Naive thymus-derived CD4-positive, alpha-beta T cell (primary cell): ENCODE data around the gene ICAM2. TPM values are rescaled to one million over a fixed set of nuclear protein-coding genes. Genes with fewer than 3 reads are reported as not detected.

Experiments
- ATAC-seq: fragments of 150-1000 bp; cut with Tn5 transposase; 2 replicates; pipeline ENCODE4 v1.10.0; 2021; ENCODE audit warnings: mild to moderate bottlenecking, moderate library complexity
- CTCF ChIA-PET: fragments of 350-600 bp; sonication (Branson Sonifier 250); formaldehyde crosslinking; loops from one replicate; lab custom pipeline; 2021; ENCODE audit warnings: antibody characterized with exemption; lab: Charles Lee
- POLR2A ChIA-PET: fragments of 350-600 bp; sonication (Branson Sonifier 250); formaldehyde crosslinking; loops from one replicate; lab custom pipeline; 2021; ENCODE audit warnings: antibody characterized with exemption, inconsistent platforms; lab: Charles Lee
- DNase-seq, 9 donors: peaks; one replicate each; pipeline versions ENCODE4 v3.0.0 to v3.0.0-alpha.2; 2020 to 2022; ENCODE audit warnings: mixed read lengths in 1 of 9
- H3K27ac ChIP-seq: one replicate; pipeline ENCODE4 v1.7.0; 2013; ENCODE audit warnings: mild to moderate bottlenecking, low read depth, low read length, moderate library complexity
- H3K27me3 ChIP-seq, 2 donors: one replicate each; pipeline ENCODE4 v1.7.0; 2013; ENCODE audit warnings: low read length in 2 of 2, mild to moderate bottlenecking in 2 of 2, moderate library complexity in 2 of 2; ENCODE audit not compliant: control insufficient read depth in 2 of 2, insufficient read depth in 2 of 2
- H3K36me3 ChIP-seq, 3 experiments: 1 replicate in 2 of 3; 2 replicates in 1 of 3; pipeline ENCODE4 v1.7.0; 2013; ENCODE audit warnings: low read length in 3 of 3, mild to moderate bottlenecking in 3 of 3, moderate library complexity in 1 of 3; ENCODE audit not compliant: insufficient read depth in 3 of 3, control insufficient read depth in 2 of 3
- H3K4me1 ChIP-seq, 2 donors: one replicate each; pipeline ENCODE4 v1.7.0; 2013; ENCODE audit warnings: low read length in 2 of 2, mild to moderate bottlenecking in 2 of 2, moderate library complexity in 1 of 2; ENCODE audit not compliant: control insufficient read depth in 2 of 2, insufficient read depth in 2 of 2
- H3K4me3 ChIP-seq: 2 replicates; pipeline ENCODE4 v1.7.0; 2013; ENCODE audit warnings: mild to moderate bottlenecking, low read length
- H3K9me3 ChIP-seq, 3 experiments: 1 replicate in 2 of 3; 2 replicates in 1 of 3; pipeline ENCODE4 v1.7.0; 2013; ENCODE audit warnings: low read length in 3 of 3; ENCODE audit not compliant: control insufficient read depth in 2 of 3
- H3K27ac Mint-ChIP-seq, 9 donors: one replicate each; pipeline ENCODE4 v1.8.0; 2020 to 2022; ENCODE audit warnings: mixed read lengths in 9 of 9, mild to moderate bottlenecking in 8 of 9, moderate library complexity in 5 of 9, inconsistent platforms in 2 of 9
- H3K27me3 Mint-ChIP-seq, 5 donors: one replicate each; pipeline ENCODE4 v1.8.0; 2021 to 2022; ENCODE audit warnings: mixed read lengths in 5 of 5, mild to moderate bottlenecking in 1 of 5
- H3K36me3 Mint-ChIP-seq, 5 donors: one replicate each; pipeline ENCODE4 v1.8.0; 2020 to 2022; ENCODE audit warnings: mixed read lengths in 5 of 5, mild to moderate bottlenecking in 3 of 5, inconsistent platforms in 1 of 5
- H3K4me1 Mint-ChIP-seq, 7 donors: one replicate each; pipeline ENCODE4 v1.8.0; 2020 to 2022; ENCODE audit warnings: mixed read lengths in 7 of 7, mild to moderate bottlenecking in 3 of 7, inconsistent platforms in 1 of 7
- H3K4me3 Mint-ChIP-seq, 10 donors: one replicate each; pipeline ENCODE4 v1.8.0; 2020 to 2022; ENCODE audit warnings: mild to moderate bottlenecking in 10 of 10, mixed read lengths in 10 of 10, moderate library complexity in 6 of 10, inconsistent platforms in 2 of 10
- H3K9me3 Mint-ChIP-seq, 11 donors: one replicate each; pipeline ENCODE4 v1.8.0; 2020 to 2022; ENCODE audit warnings: mixed read lengths in 11 of 11, mild to moderate bottlenecking in 4 of 11, inconsistent platforms in 1 of 11, moderate library complexity in 1 of 11
- intact Hi-C, 2 donors: fragments of 100-400 bp; cut with micrococcal nuclease; formaldehyde crosslinking; loops; one replicate each; pipeline ENCODE4 v1.15.1; 2023
- polyA plus RNA-seq, 2 donors: library from polyadenylated mRNA; unstranded; fragments of 300-500 nt; fragmentation: Illumina TruSeq; gene quantifications; one replicate each; pipeline ENCODE4 v1.2.3, GENCODE V29; 2021
- total RNA-seq, 6 experiments: library from RNA in 5 of 6; stranded (reverse) in 5 of 6; gene quantifications; 1 replicate in 5 of 6; 2 replicates in 1 of 6; pipeline ENCODE4 v1.2.3 and lab custom pipeline; 2021 to 2026

The ICAM2 gene
- total and polyA plus RNA-seq, 7 experiments from 2014 or later, result 60.9 to 414 (median 131) TPM

DNA sequence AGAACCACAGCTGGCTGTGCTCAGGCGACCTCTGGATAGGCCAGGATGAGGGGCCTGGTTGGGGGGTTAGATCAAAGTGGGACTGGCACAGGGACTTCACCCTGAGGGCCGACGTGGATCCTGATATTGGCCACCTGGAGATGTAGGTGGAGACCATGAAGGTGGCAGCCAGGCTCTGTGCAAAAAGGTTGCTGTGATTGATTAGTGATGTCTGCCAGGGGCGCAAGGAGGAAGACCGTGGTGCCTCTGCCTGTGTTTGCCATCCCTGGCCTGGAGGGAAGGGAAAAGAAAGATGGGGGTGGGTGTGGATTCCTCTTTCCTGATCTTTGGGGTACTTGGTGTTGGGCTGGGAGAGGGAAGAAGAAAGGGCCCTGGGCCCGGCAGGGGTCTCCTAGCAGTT is 47.2 kb downstream of the ICAM2 start:
- H3K27me3 ChIP-seq, result no peaks in the 10 kb centered on the region
- Mint-ChIP-seq H3K4me1 (peaks cover 3 to 20% (median 5%) of the 10 kb centered on the region in 7 donors), H3K36me3 (no peaks in the 10 kb centered on the region), H3K27ac (no peak overlapping the region), H3K4me3 (no peak overlapping the region), H3K9me3 (no peaks in the 10 kb centered on the region), H3K27me3 (peaks cover 0 to 23% (median 0%) of the 10 kb centered on the region in 5 donors)
- no peak overlapping the region for H3K27ac ChIP-seq
- POLR2A ChIA-PET, result no interaction called here
- CTCF ChIA-PET, result no interaction called here
- H3K4me1 ChIP-seq, result no peaks in the 10 kb centered on the region
- intact Hi-C loops, result no loop called here
- ATAC-seq (no peak), DNase-seq (no peak)
- H3K4me3 ChIP-seq, result no peak overlapping the region
- H3K9me3 ChIP-seq, result no peaks in the 10 kb centered on the region
- H3K36me3 ChIP-seq, result no peaks in the 10 kb centered on the region

- no peak within 1 kb of the TSS for H3K4me3 Mint-ChIP-seq
- Histone ChIP-seq H3K27me3 (no peaks in the 10 kb centered on the region), H3K9me3 (no peaks in the 10 kb centered on the region), H3K4me1 (no peaks in the 10 kb centered on the region), H3K27ac (no peak within 1 kb of the TSS), H3K36me3 (no peaks in the 10 kb centered on the region), H3K4me3 (no peak within 1 kb of the TSS)
- intact Hi-C loops, result no loop called here
- DNase-seq (no peak), ATAC-seq (no peak)
- peaks cover 0 to 23% (median 0%) of the 10 kb centered on the region in 5 donors for H3K27me3 Mint-ChIP-seq
- H3K4me1 Mint-ChIP-seq, result peaks cover 4 to 21% (median 6%) of the 10 kb centered on the region in 7 donors
- no peaks in the 10 kb centered on the region for H3K36me3 Mint-ChIP-seq
- no peak within 1 kb of the TSS for H3K27ac Mint-ChIP-seq
- ChIA-PET POLR2A (no interaction called here), CTCF (no interaction called here)
- H3K9me3 Mint-ChIP-seq, result no peaks in the 10 kb centered on the region
Measured at GRCh38 chr17:63972796-63973195, 47.6 kb downstream of the ICAM2 start, which contains the start of gene SCN4A. Gene SCN4A (minus strand): TSS chr17:63972918. CDS start chr17:63972841, 77 bp downstream.

DNA sequence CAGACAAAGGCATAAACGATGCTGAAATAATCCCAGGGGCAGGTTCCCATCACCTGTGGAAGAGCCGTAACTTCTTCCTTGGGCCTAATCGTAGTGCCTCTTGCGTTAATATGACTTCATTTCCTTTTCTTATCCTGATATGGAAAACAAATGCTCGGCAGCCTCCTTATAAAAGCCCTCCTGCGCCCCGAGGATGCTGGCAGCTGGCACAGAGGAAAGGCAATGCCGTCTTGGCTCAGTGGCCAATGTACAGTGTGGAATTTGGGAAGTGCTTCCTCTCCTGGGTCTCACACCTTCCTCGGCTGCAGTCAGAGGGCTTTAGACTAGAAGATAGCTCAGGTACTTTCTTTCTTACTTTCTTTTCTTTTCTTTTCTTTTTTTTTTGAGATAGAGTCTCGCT is 51.2 kb downstream of the ICAM2 start:
- no peak overlapping the region for H3K4me3 Mint-ChIP-seq
- peaks cover 0 to 7% (median 0%) of the 10 kb centered on the region in 5 donors for H3K27me3 Mint-ChIP-seq
- Histone ChIP-seq H3K4me1 (peaks cover 9 to 14% of the 10 kb centered on the region in 2 donors), H3K27ac (no peak overlapping the region), H3K27me3 (no peaks in the 10 kb centered on the region), H3K36me3 (no peaks in the 10 kb centered on the region), H3K4me3 (no peak overlapping the region), H3K9me3 (no peaks in the 10 kb centered on the region)
- H3K36me3 Mint-ChIP-seq, result no peaks in the 10 kb centered on the region
- H3K27ac Mint-ChIP-seq, result peak overlapping the region in 1 of 9 donors; percentile 33
- DNase-seq (no peak), ATAC-seq (no peak)
- H3K9me3 Mint-ChIP-seq, result no peaks in the 10 kb centered on the region
- ChIA-PET POLR2A (interaction anchor here (0.7 kb wide), 1 partner anchor 11 kb away, joined by 7 read pairs; no protein-coding TSS in a partner anchor), CTCF (interaction anchor here (1.9 kb wide), 1 partner anchor 50 kb away, joined by 5 read pairs; no protein-coding TSS in a partner anchor)
- intact Hi-C loops, result no loop called here
- H3K4me1 Mint-ChIP-seq, result peaks cover 9 to 20% (median 14%) of the 10 kb centered on the region in 7 donors

- ATAC-seq, result no peak
- no peaks in the 10 kb centered on the region for H3K36me3 ChIP-seq
- Mint-ChIP-seq H3K27ac (no peak overlapping the region), H3K36me3 (no peaks in the 10 kb centered on the region), H3K9me3 (no peaks in the 10 kb centered on the region), H3K4me3 (no peak overlapping the region), H3K27me3 (peaks cover 0 to 7% (median 0%) of the 10 kb centered on the region in 5 donors), H3K4me1 (peaks cover 9 to 22% (median 14%) of the 10 kb centered on the region in 7 donors)
- intact Hi-C loops, result no loop called here
- H3K4me3 ChIP-seq, result no peak overlapping the region
- POLR2A ChIA-PET, result interaction anchor here (0.6 to 1.0 kb wide), 2 partner anchors 15 to 100 kb away, joined by 3 to 5 read pairs; no protein-coding TSS in a partner anchor
- H3K27ac ChIP-seq, result no peak overlapping the region
- no peaks in the 10 kb centered on the region for H3K9me3 ChIP-seq
- CTCF ChIA-PET, result interaction anchor here (0.8 to 1.9 kb wide), 3 partner anchors 30 to 48 kb away, joined by 3 to 5 read pairs (median 3); no protein-coding TSS in a partner anchor
- no peak for DNase-seq
- H3K4me1 ChIP-seq, result peaks cover 9 to 14% of the 10 kb centered on the region in 2 donors
- H3K27me3 ChIP-seq, result no peaks in the 10 kb centered on the region
Measured at GRCh38 chr17:63967953-63968352, 52.5 kb downstream of the ICAM2 start.

- intact Hi-C loops, result no loop called here
- H3K4me3 Mint-ChIP-seq, result peak overlapping the region in 4 of 10 donors; percentile 0 to 38 (median 33)
- H3K4me1 ChIP-seq, result peaks cover 9 to 14% of the 10 kb centered on the region in 2 donors
- H3K4me1 Mint-ChIP-seq, result peaks cover 12 to 24% (median 15%) of the 10 kb centered on the region in 7 donors
- ChIA-PET POLR2A (interaction anchor here (0.7 kb wide), 1 partner anchor 484 kb away, joined by 3 read pairs; no protein-coding TSS in a partner anchor), CTCF (interaction anchor here (0.5 to 1.3 kb wide), 4 partner anchors 16 to 62 kb away, joined by 3 to 5 read pairs (median 3); partner anchors contain the start of gene ICAM2)
- no peaks in the 10 kb centered on the region for H3K27me3 ChIP-seq
- H3K4me3 ChIP-seq, result no peak overlapping the region
- no peaks in the 10 kb centered on the region for H3K36me3 ChIP-seq
- H3K27ac ChIP-seq, result no peak overlapping the region
- no peaks in the 10 kb centered on the region for H3K9me3 Mint-ChIP-seq
- peak overlapping the region in 6 of 9 donors; percentile 3 to 56 (median 5) for H3K27ac Mint-ChIP-seq
- H3K27me3 Mint-ChIP-seq, result peaks cover 0 to 7% (median 0%) of the 10 kb centered on the region in 5 donors
- no peaks in the 10 kb centered on the region for H3K36me3 Mint-ChIP-seq
- DNase-seq (peak in 7 of 9 donors; percentile 37 to 75 (median 56)), ATAC-seq (peak; percentile 84)
- H3K9me3 ChIP-seq, result no peaks in the 10 kb centered on the region
Measured at GRCh38 chr17:63966646-63967264, 53.7 kb downstream of the ICAM2 start.

GRCh38 chr17:63963123-63963522 is 57.3 kb downstream of the ICAM2 start:
- H3K4me3 ChIP-seq, result no peak overlapping the region
- DNase-seq (no peak), ATAC-seq (no peak)
- no peaks in the 10 kb centered on the region for H3K9me3 ChIP-seq
- no peaks in the 10 kb centered on the region for H3K27me3 ChIP-seq
- H3K4me1 Mint-ChIP-seq, result peaks cover 9 to 25% (median 18%) of the 10 kb centered on the region in 7 donors
- no peak overlapping the region for H3K4me3 Mint-ChIP-seq
- H3K27ac ChIP-seq, result no peak overlapping the region
- intact Hi-C loops, result no loop called here
- H3K36me3 ChIP-seq, result no peaks in the 10 kb centered on the region
- H3K9me3 Mint-ChIP-seq, result no peaks in the 10 kb centered on the region
- POLR2A ChIA-PET, result interaction anchor here (0.7 kb wide), 1 partner anchor 21 kb away, joined by 3 read pairs; no protein-coding TSS in a partner anchor
- peak overlapping the region in 4 of 9 donors; percentile 33 to 65 (median 50) for H3K27ac Mint-ChIP-seq
- H3K4me1 ChIP-seq, result peaks cover 9 to 14% of the 10 kb centered on the region in 2 donors
- no peaks in the 10 kb centered on the region for H3K36me3 Mint-ChIP-seq
- H3K27me3 Mint-ChIP-seq, result no peaks in the 10 kb centered on the region
- CTCF ChIA-PET, result interaction anchor here (1.3 kb wide), 1 partner anchor 66 kb away, joined by 4 read pairs; no protein-coding TSS in a partner anchor
